ENCODE measurements around the gene SULT4A1.

GRCh38 chr22:43881091-43882061 is 19.1 kb upstream of the SULT4A1 start:
- TF ChIP-seq ZNF274 (IDR thresholded peaks at IDR 0.05; ENCODE audit: low read depth, low read length) (no peak), SUZ12 (IDR thresholded peaks at IDR 0.05; ENCODE audit: extremely low read depth, insufficient read depth, insufficient read length) (no peak), YY1 (IDR thresholded peaks at IDR 0.05; ENCODE audit: insufficient read depth, insufficient read length) (no peak)

All from NT2/D1 (cell line).